ENCODE results near the gene NFIA. TPM values are rescaled to one million over a fixed set of nuclear protein-coding genes. Genes with fewer than 3 reads are reported as not detected.

NFIA gene
- total and polyA plus RNA-seq, 7 donors, result 4.0 to 42.7 (median 30.6) TPM

GRCh38 chr1:61245696-61246400 lies 163.5 kb downstream of the NFIA start:
- ATAC-seq, result no peak
- WGBS, 3 donors, result 66 to 83% (median 74%) methylated on average over 7 of the region's 7 CpGs
- Histone ChIP-seq H3K27me3 (ENCODE audit: insufficient read depth in 3 of 3, low read length in 2 of 3) (no peaks in the 10 kb centered on the region), H3K9me3 (no peaks in the 10 kb centered on the region), H3K4me3 (no peak overlapping the region), H3K27ac (no peak overlapping the region), H3K36me3 (ENCODE audit: insufficient read depth in 1 of 2, low read depth in 1 of 2) (no peaks in the 10 kb centered on the region), H3K4me1 (peaks cover 53% of the 10 kb centered on the region)
- DNase-seq, result no peak
- intact Hi-C loops (cut with DNase I), result loop anchor here in 1 of 2 donors (2.0 kb wide), 1 partner anchor 189 kb away; no protein-coding TSS in a partner anchor
- TF ChIP-seq CTCF (IDR thresholded peaks at IDR 0.05), result no peak

DNA sequence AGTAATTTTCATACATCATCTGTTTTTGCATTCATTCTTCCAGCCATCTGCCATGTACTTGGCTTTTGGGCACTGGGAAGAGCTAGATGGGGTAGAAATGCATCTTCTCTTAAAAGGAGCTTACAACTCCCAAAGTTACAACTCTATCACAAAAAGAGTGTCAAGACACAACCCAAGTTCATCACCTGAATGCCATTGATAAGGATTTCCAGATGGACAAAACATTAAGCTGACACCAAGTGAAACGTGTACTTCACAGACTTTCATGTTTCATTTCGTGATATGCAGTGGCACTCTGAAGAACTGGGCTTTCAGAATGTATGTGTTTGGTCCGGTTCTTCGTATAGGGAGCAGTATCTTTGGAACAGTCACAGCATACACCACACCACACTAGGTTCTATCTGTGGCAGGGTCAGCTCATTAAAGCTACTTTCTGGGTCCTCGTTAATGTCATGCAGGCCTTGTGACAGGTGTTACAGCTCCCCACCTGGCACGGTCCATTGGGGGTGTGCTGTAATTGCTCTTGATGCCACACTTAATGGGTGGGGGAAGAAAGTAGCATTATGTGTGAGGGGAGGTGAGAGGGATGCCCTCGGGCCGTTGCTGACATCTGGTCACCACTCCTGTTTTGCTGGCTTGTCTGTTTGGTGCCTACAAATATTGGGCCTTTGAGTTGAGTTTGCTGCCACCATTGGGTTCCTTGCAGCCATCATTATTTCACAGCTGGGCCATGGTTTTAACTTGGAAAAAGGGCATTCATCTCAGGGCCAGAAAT lies 164.9 kb downstream of the NFIA start:
- no peak for DNase-seq
- TF ChIP-seq CTCF (IDR thresholded peaks at IDR 0.05), result no peak
- no peak for ATAC-seq
- no peak overlapping the region for H3K27ac ChIP-seq
- H3K9me3 ChIP-seq, result no peaks in the 10 kb centered on the region
- WGBS, 3 donors, result 86 to 93% (median 90%) methylated on average over 8 of the region's 8 CpGs
- H3K27me3 ChIP-seq (ENCODE audit: insufficient read depth in 3 of 3, low read length in 2 of 3), result no peaks in the 10 kb centered on the region
- H3K36me3 ChIP-seq (ENCODE audit: insufficient read depth in 1 of 2, low read depth in 1 of 2), result no peaks in the 10 kb centered on the region
- H3K4me1 ChIP-seq, result peaks cover 50% of the 10 kb centered on the region
- intact Hi-C loops (cut with DNase I), result loop anchor here in 1 of 2 donors (2.0 kb wide), 1 partner anchor 190 kb away; no protein-coding TSS in a partner anchor
- H3K4me3 ChIP-seq, result no peak overlapping the region

DNA sequence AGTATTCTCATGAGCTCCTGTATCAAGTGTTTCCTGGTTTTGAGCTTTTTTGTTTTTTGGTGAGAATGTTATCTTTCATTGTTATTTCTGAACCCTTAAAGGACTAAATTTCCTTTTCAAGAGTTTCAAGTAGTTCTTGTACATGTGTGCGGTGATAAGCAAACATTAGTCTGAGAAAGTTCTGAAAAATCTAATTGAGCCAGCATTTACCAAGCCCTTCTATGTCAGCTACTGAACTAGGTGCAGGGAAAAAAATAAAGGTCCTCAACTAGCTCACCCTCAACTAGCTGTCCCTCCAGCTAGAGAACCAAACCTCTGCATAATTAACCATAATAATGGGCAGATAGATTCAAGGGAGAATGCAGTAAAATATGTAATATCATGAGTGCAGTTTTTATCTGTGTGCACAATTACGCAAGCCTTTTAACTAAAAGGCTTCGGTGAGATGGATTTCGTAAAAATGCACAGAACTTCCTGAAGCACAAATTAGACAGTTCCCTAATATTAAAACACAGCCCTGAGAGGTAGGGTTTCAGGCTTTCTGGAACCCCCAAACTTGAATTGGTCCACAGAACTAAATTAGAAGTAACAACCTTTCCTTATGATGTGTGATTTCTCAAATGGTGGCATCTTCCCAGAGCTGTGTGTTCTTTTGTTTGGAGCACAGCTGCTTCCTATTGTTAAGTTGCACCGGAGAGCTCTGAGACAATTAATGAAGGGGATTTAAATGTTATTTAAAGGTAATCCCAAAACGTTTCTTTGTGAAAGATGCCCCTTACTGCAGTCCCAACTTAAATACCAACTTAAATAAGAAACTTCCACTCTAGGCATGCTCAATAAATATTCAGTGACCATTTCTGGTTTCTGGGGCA lies 165.8 kb downstream of the NFIA start:
- H3K36me3 ChIP-seq (ENCODE audit: insufficient read depth in 1 of 2, low read depth in 1 of 2), result no peaks in the 10 kb centered on the region

More for the DNA sequence above, 165.8 kb downstream of the NFIA start:
- H3K4me3 ChIP-seq, result no peak overlapping the region
- TF ChIP-seq CTCF (IDR thresholded peaks at IDR 0.05), result no peak
- H3K9me3 ChIP-seq, result no peaks in the 10 kb centered on the region
- H3K27ac ChIP-seq, result no peak overlapping the region
- intact Hi-C loops (cut with DNase I), result loop anchor here in 1 of 2 donors (2.0 kb wide), 1 partner anchor 191 kb away; no protein-coding TSS in a partner anchor
- ATAC-seq (no peak), DNase-seq (no peak)
- WGBS, 3 donors, result 60 to 71% (median 61%) methylated on average over 6 of the region's 6 CpGs
- no peaks in the 10 kb centered on the region for H3K27me3 ChIP-seq (ENCODE audit: insufficient read depth in 3 of 3, low read length in 2 of 3)
- H3K4me1 ChIP-seq, result peaks cover 47% of the 10 kb centered on the region

Measured in psoas muscle (tissue), 8 donors.